Endothelial cell of umbilical vein (primary cell): ENCODE measurements around the gene SEMA7A.

Experiments
- CTCF ChIP-seq, 2 donors: IDR thresholded peaks; 1 replicate in 1 of 2; 2 replicates in 1 of 2; pipeline ENCODE4 v1.5.1; 2011; ENCODE audit warnings: low read length in 2 of 2, mild to moderate bottlenecking in 2 of 2, moderate library complexity in 2 of 2, control low read depth in 1 of 2, inconsistent platforms in 1 of 2, low read depth in 1 of 2; ENCODE audit not compliant: insufficient read depth in 1 of 2; ENCODE audit errors: extremely low read depth in 1 of 2
- EZH2 ChIP-seq: IDR thresholded peaks from 2 replicates; pipeline ENCODE4 v1.6.1; 2012; ENCODE audit warnings: borderline replicate concordance, low read depth, mild to moderate bottlenecking, moderate library complexity, low read length, inconsistent platforms; ENCODE audit not compliant: severe bottlenecking
- FOS ChIP-seq: IDR thresholded peaks from 2 replicates; pipeline ENCODE4 v1.6.1; 2011; ENCODE audit warnings: mild to moderate bottlenecking, low read length, moderate library complexity, borderline replicate concordance; ENCODE audit not compliant: insufficient read depth
- GATA2 ChIP-seq: IDR thresholded peaks from 2 replicates; pipeline ENCODE4 v1.7.0; 2011; ENCODE audit warnings: low read depth, mild to moderate bottlenecking, moderate library complexity, mixed read lengths, low read length; ENCODE audit not compliant: insufficient read length, insufficient read depth
- JUN ChIP-seq: IDR thresholded peaks from 2 replicates; pipeline ENCODE4 v1.6.1; 2011; ENCODE audit warnings: borderline replicate concordance, low read depth; ENCODE audit not compliant: insufficient read length, insufficient read depth
- MAX ChIP-seq: IDR thresholded peaks from 2 replicates; pipeline ENCODE4 v1.6.1; 2011; ENCODE audit not compliant: insufficient read depth, insufficient read length
- MYC ChIP-seq: IDR thresholded peaks from one replicate; pipeline ENCODE4 v1.6.1; 2011; ENCODE audit warnings: mild to moderate bottlenecking, low read depth, low read length
- POLR2A ChIP-seq: IDR thresholded peaks from 2 replicates; pipeline ENCODE4 v1.6.1; 2012; ENCODE audit warnings: low read depth, mild to moderate bottlenecking, control low read depth, low read length
- POLR2AphosphoS5 ChIP-seq: IDR thresholded peaks from 2 replicates; pipeline ENCODE4 v1.6.1; 2012; ENCODE audit warnings: low read depth, mild to moderate bottlenecking, control low read depth, low read length, moderate library complexity; ENCODE audit not compliant: insufficient read depth

GRCh38 chr15:74402873-74403587 lies 30.7 kb downstream of the SEMA7A start:
- no peak for TF ChIP-seq CTCF (IDR thresholded peaks at IDR 0.05; ENCODE audit: extremely low read depth in 1 of 2, insufficient read depth in 1 of 2, low read depth in 1 of 2, low read length in 2 of 2)
- TF ChIP-seq POLR2AphosphoS5, result no peak
- TF ChIP-seq POLR2A, result no peak
- no peak for TF ChIP-seq MYC
- no peak for TF ChIP-seq EZH2
- no peak for TF ChIP-seq MAX
- no peak for TF ChIP-seq JUN
- no peak for TF ChIP-seq FOS
- TF ChIP-seq GATA2, result no peak
